Activated CD8-positive, alpha-beta memory T cell treated with anti-CD3 and anti-CD28 coated beads, Interleukin-2, amount 50 U/mL, for 24 hours (primary cell): ENCODE results near the gene SEC24D.
"Not testable (repeated sequence)": the region's sequence is repeated elsewhere in the genome, so short reads cannot be mapped to it uniquely, and the experiment has no call there.

Experiments used
- DNase-seq: peaks from one replicate; pipeline ENCODE4 v3.0.0-alpha.2; 2020; ENCODE audit errors: extremely low read depth

SEC24D gene, protein sequence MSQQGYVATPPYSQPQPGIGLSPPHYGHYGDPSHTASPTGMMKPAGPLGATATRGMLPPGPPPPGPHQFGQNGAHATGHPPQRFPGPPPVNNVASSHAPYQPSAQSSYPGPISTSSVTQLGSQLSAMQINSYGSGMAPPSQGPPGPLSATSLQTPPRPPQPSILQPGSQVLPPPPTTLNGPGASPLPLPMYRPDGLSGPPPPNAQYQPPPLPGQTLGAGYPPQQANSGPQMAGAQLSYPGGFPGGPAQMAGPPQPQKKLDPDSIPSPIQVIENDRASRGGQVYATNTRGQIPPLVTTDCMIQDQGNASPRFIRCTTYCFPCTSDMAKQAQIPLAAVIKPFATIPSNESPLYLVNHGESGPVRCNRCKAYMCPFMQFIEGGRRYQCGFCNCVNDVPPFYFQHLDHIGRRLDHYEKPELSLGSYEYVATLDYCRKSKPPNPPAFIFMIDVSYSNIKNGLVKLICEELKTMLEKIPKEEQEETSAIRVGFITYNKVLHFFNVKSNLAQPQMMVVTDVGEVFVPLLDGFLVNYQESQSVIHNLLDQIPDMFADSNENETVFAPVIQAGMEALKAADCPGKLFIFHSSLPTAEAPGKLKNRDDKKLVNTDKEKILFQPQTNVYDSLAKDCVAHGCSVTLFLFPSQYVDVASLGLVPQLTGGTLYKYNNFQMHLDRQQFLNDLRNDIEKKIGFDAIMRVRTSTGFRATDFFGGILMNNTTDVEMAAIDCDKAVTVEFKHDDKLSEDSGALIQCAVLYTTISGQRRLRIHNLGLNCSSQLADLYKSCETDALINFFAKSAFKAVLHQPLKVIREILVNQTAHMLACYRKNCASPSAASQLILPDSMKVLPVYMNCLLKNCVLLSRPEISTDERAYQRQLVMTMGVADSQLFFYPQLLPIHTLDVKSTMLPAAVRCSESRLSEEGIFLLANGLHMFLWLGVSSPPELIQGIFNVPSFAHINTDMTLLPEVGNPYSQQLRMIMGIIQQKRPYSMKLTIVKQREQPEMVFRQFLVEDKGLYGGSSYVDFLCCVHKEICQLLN

DNA sequence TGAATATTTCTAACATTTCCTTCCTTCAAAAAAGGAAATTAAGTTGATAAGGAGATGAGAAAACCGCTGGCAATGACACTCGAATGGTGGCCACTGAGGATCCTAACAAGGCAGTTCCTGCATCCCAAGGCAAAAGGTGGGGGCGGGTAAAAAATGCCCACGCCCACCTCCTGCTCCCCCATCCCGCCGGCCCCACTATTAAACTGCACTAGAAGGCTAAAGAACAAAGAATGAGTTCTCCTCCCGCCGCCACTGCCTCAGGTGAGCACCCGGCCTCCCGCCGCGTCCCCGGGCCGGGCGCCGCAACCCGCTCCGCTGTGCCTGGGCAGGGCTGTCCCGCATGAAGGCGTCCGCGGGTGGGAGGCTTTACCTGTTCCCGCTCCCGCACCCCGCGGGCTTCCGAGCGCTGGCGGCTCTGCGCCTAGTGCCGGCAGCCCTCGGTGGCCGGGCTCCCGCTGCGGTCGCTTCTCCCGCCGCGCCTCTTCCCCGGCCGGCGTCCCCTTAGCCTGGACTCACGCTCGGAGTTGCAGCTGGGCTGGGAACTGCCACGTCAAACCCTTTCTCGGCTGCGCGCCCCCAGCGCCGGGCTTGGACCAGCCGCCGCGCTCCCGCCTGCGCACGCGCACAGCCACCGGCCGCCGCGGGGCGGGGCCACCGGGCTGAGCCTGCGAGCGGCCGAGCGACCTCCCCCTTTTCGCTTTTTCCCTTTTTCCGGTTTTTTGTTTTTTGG is at the start of gene SEC24D:
Gene SEC24D, minus strand, starts transcription at position 556 of the 730 bp plus-strand sequence. CDS start 2,430 bp downstream, outside the sequence.
- peak; percentile 47 for DNase-seq

DNA sequence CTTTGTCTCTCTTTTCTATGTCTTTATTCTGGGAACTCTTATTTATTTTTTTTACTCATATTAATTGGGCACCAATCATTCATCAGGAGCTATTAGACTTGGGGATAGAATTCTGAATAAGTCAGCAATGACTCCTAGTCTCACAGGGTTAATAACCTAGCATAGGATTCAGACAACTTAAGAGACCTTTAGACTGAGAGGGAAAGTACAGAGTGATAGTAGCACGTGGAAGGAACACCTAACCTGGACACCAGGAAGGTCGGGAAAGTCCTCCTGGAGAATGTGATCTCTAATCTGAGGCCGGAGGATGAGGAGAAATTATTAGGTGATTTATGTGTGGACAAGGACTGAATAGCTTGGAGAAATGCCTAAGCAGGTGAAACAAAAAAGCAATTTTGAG is 48.8 kb upstream of the SEC24D start:
- DNase-seq: no peak

GRCh38 chr4:118883861-118884260 is 47.9 kb upstream of the SEC24D start:
- DNase-seq: no peak

- no peak for DNase-seq
Observed at GRCh38 chr4:118881512-118882146, 45.7 kb upstream of the SEC24D start.

DNA sequence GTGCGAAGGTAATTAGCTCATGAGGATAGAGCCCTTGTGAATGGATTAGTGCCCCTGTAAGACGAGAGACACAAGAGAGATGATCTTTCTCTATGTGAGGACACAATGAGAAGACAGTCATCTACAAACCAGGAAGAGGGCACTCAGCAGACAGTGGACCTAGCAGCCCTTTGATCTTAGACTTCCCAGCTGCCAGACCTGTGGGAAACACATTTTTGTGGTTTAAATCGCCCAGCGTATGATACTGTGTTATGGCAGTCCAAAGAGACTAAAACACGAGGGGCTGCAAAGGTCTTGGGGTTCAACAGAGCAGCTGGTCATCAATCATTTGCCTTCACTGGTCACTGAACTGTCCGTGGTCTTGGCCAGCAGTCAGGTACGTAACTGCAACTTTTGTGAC is 43.5 kb upstream of the SEC24D start:
- no peak for DNase-seq

- not testable (repeated sequence) for DNase-seq
Observed at GRCh38 chr4:118878507-118878906, 42.6 kb upstream of the SEC24D start.

DNA sequence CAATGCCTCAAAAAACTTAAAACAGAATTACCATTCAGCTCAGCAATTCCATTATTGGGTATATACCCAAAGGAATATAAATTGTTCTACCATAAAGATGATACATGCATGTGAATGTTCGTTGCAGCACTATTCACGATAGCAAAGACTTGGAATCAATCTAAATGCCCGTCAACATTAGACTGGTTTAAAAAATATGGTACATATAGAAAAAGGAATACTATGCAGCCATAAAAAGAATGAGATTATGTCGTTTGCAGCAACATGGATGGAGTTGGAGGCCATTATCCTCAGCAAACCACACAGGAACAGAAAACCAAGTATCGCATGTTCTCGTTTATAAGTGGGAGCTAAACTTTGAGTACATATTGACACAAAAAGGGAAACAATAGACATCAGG is 41.9 kb upstream of the SEC24D start:
- no peak for DNase-seq

DNA sequence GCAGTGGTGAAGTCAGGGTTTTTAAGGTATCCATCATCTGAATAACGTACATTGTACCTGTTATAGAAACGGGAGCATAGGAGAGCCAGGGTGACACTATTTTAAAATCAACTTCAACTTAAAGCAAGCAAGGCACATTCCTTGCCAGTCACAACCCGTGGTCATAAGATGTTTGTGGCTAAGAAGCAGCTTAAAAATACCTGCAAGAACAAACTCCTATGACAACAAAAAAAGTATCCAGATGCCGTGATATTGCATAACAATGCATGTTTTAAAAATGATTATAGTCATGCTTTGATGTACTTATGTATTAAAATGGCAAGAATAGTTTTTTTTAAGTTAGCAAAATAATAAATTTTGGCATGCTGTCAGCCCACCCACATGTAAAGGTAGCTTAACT is 36.3 kb upstream of the SEC24D start:
- no peak for DNase-seq

GRCh38 chr4:118869808-118870342 is 33.9 kb upstream of the SEC24D start:
- no peak for DNase-seq

DNA sequence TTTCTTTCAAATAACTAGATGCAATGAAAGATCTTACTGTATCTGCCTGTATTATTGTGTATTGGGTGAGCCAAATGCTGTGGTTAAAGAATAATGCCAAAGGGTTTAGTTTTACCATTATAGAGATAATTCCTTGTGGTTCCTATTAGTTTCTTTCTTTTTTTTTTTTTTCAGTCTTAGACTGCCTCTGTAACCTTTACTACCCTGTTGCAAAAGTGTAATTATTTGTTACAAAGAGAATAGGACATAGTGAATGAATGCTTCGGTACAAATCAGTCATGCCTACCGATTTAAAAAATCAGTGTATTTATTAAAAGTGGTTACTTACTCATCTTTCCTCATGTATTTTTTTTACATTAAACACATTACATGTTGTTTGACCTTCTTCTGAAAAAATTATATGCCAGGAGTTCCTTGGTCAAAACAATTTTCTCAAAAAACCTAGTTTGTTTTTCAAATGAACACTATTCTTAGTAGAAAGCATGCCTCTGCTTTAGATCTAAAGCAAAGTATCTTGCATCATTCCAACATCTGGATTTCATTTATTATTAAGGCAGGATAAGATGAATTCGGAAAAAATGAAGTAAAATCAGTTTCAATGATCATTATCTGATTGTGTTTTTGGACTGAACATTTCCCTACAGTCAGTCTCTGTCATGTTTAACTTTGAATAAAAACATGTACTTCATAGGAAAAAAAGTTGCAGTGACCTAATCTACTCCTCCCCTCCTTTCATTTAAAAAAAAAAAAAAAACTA is 31.6 kb upstream of the SEC24D start:
- no peak for DNase-seq

GRCh38 chr4:118866442-118866841 is 30.5 kb upstream of the SEC24D start:
- DNase-seq: no peak

- no peak for DNase-seq
Observed at GRCh38 chr4:118865091-118865708, 29.3 kb upstream of the SEC24D start.

GRCh38 chr4:118858779-118859178 is 22.9 kb upstream of the SEC24D start:
- DNase-seq: no peak

DNA sequence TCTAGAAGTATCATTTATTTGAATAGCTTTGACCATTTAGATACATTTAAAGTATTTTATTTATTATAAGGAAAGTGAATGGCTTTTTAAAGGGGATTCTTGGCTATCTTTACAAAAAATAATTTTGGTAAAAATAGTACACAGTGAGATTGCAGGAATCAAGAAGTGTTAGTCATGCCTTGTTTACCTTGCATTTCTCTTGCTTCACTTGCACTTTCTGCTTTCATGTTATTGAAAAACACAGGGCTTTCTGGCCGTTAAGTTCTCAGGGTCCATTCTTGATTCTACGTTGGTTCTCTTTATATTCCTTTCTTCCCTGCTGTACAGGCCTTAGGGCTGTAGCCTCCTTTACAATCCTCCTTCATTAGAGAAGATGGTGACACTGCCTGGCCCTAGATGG is 21.8 kb upstream of the SEC24D start:
- no peak for DNase-seq

DNA sequence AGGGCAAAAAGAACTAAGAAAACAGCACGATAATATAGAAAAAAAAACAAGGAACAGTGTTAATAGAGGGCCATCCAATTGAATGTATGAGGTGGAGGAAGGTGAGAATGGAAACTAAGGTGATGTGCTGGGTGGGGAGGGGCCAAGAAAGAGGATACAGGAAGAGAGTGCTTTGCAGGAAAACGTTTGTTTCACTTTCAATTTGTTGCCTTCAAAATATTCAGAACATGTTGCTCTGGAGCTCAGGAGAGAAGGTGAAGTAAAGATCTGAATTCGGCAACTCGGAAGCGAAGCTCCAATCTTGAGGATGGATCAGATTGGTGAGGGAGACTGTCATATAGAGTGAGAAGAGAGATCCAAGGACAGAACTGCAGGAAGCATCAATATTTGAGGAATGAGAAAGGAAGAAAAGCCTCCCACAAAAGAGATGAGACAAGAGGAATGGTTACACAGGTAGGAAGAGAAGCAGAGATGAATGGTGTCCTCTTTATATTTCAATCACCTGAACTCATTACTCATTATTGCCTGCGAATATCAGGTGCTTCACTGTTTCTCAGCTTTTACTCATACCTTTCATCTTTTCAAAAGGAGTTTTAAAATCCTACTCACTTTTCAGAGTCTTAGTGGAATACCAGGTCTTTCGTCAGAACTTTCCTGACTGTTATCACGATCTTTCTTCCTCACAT is 14.7 kb upstream of the SEC24D start:
- DNase-seq: no peak

- DNase-seq: no peak
Observed at GRCh38 chr4:118849867-118850487, 14.1 kb upstream of the SEC24D start.

- DNase-seq: no peak
Observed at GRCh38 chr4:118848901-118849300, 13.0 kb upstream of the SEC24D start.

DNA sequence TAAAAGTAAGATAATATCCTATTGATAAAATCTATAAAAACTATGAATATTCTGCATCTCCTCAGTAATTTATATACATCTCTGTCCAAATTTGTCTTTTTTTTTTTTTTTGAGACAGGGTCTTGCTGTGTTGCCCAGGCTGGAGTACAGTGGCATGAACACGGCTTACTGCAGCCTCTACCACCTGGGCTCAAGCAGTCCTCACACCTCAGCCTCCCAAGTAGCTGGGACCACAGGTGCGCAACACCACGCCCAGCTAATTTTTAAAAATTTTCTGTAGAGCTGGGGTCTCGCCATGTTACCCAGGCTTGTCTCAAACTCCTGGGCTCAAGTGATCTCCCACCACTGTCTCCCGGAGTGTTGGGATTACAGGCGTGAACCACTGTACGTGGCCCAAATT is 12.3 kb upstream of the SEC24D start:
- DNase-seq: no peak

GRCh38 chr4:118846979-118847378 is 11.1 kb upstream of the SEC24D start:
- DNase-seq: no peak
